Upper lobe of right lung (tissue), 1 donor: Measurements from ENCODE around the gene SPATS2. TPM values are rescaled to one million over a fixed set of nuclear protein-coding genes. Genes with fewer than 3 reads are reported as not detected.

Source experiments
- ATAC-seq: fragments of 200-7000 bp; cut with Tn5 transposase; one replicate; pipeline ENCODE4 v1.9.1; 2020; ENCODE audit warnings: mild to moderate bottlenecking, moderate library complexity
- DNase-seq: peaks from one replicate; pipeline ENCODE4 v3.0.0-alpha.2; 2020
- H3K27ac ChIP-seq: fragments of 200-600 bp; one replicate; pipeline ENCODE4 v1.8.0; 2022
- H3K27me3 ChIP-seq: fragments of 200-600 bp; one replicate; pipeline ENCODE4 v1.8.0; 2022; ENCODE audit warnings: mild to moderate bottlenecking
- H3K36me3 ChIP-seq: fragments of 200-600 bp; one replicate; pipeline ENCODE4 v1.8.0; 2022
- H3K4me1 ChIP-seq: fragments of 200-600 bp; one replicate; pipeline ENCODE4 v1.8.0; 2022
- H3K4me3 ChIP-seq: fragments of 200-600 bp; one replicate; pipeline ENCODE4 v1.8.0; 2022; ENCODE audit warnings: mild to moderate bottlenecking
- H3K9me3 ChIP-seq: fragments of 200-600 bp; one replicate; pipeline ENCODE4 v1.8.0; 2022
- intact Hi-C: fragments of 100-400 bp; cut with DNase I; formaldehyde crosslinking; loops from one replicate; pipeline ENCODE4 v1.11.0; 2022
- total RNA-seq: library from RNA; stranded (reverse); fragmentation: NEBNext Ultra II Directional; extraction: Animal tissue kit (Norgen Biotek cat#: 25700); gene quantifications from one replicate; pipeline ENCODE4 v1.2.1, GENCODE V29; 2021
- TF ChIP-seq, protein P1 (sequence below): fragments of 200-600 bp; IDR thresholded peaks from one replicate; pipeline ENCODE4 v1.8.0; 2022; ENCODE audit warnings: antibody characterized with exemption
- donor health status: DM: no; HTN: yes; CAD: no; lungs with severe emphysema.

The SPATS2 gene
- total RNA-seq, 1 donor from 2014 or later, result 12.6 TPM

GRCh38 chr12:49567611-49568441 lies 200.6 kb downstream of the SPATS2 start, which contains the start of gene MCRS1:
Gene MCRS1 (minus strand): TSS chr12:49568142. CDS start chr12:49566731, 1,411 bp downstream.
- TF ChIP-seq, protein P1, sequence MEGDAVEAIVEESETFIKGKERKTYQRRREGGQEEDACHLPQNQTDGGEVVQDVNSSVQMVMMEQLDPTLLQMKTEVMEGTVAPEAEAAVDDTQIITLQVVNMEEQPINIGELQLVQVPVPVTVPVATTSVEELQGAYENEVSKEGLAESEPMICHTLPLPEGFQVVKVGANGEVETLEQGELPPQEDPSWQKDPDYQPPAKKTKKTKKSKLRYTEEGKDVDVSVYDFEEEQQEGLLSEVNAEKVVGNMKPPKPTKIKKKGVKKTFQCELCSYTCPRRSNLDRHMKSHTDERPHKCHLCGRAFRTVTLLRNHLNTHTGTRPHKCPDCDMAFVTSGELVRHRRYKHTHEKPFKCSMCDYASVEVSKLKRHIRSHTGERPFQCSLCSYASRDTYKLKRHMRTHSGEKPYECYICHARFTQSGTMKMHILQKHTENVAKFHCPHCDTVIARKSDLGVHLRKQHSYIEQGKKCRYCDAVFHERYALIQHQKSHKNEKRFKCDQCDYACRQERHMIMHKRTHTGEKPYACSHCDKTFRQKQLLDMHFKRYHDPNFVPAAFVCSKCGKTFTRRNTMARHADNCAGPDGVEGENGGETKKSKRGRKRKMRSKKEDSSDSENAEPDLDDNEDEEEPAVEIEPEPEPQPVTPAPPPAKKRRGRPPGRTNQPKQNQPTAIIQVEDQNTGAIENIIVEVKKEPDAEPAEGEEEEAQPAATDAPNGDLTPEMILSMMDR, result no peak
- DNase-seq, result peak; percentile 92
- peak; percentile 94 for ATAC-seq
- H3K27me3 ChIP-seq, result no peaks in the 10 kb centered on the region
- peaks cover 8% of the 10 kb centered on the region for H3K4me1 ChIP-seq
- H3K27ac ChIP-seq, result peak within 1 kb of the TSS; percentile 95
- no peaks in the 10 kb centered on the region for H3K9me3 ChIP-seq
- peak within 1 kb of the TSS; percentile 74 for H3K4me3 ChIP-seq
- intact Hi-C loops, result no loop called here
- H3K36me3 ChIP-seq, result peaks cover 23% of the 10 kb centered on the region

DNA sequence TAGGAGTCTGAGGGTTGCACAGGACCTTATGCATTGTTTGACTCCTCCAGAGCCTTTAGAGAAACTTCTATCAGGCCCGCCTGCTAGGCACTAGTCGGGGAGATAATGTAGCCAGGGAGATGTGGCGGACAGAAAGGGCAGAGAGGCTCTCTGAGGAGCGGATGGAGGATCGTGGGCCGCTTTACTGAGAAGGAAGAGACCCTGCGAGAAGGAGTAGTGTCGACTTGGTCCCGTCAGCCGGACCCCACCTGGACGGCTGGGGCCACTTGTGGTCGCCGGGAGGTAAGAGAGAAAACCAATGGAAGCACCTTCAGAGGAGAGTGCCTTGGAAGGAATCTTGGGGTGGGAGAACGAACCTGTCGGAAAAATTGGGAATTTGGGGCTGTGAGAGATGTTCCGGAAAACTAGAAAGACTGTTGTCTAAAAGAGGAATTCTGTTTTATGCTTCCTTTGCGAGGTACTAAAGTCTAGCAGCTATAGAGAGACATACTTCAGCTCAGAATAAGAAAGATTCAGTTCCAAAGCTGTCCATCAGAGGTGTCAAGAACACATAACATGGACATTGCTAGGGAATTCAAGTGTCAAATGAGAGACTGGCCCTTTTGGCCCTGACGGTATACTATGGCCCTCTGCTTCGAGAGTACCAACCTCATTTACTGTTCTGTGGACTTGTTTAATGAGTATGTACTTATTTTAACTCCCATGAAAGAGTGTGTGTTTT lies 201.3 kb downstream of the SPATS2 start:
- Histone ChIP-seq H3K36me3 (peaks cover 16% of the 10 kb centered on the region), H3K27me3 (no peaks in the 10 kb centered on the region), H3K27ac (peak overlapping the region; percentile 95), H3K9me3 (no peaks in the 10 kb centered on the region), H3K4me3 (peak overlapping the region; percentile 74), H3K4me1 (peaks cover 8% of the 10 kb centered on the region)
- ATAC-seq (no peak), DNase-seq (no peak)
- TF ChIP-seq, protein P1, result no peak
- intact Hi-C loops, result no loop called here

Other genes starting within 250 kb of the SPATS2 start
- 440 TPM for gene TUBA1B, start 236.1 kb upstream of the SPATS2 start, total RNA-seq
- 90.8 TPM for gene TUBA1A, start 178.4 kb upstream of the SPATS2 start, total RNA-seq
- 113 TPM for gene TUBA1C, start 102.4 kb upstream of the SPATS2 start, total RNA-seq
- gene PRPH, start 72.3 kb upstream of the SPATS2 start, total RNA-seq, result not detected
- 0.96 TPM for gene TROAP, start 44.2 kb upstream of the SPATS2 start, total RNA-seq
- not detected for gene C1QL4, start 30.3 kb upstream of the SPATS2 start, total RNA-seq
- gene DNAJC22, start 20.6 kb upstream of the SPATS2 start, total RNA-seq, result 0.67 TPM
- 0.90 TPM for gene KCNH3, start 171.6 kb downstream of the SPATS2 start, total RNA-seq
- 54.0 TPM for gene MCRS1, start 200.7 kb downstream of the SPATS2 start, total RNA-seq
- 0.75 TPM for gene FAM186B, start 238.2 kb downstream of the SPATS2 start, total RNA-seq